HuH-7.5 (cell line): Measurements from ENCODE around the gene NRSN1.

Experiments
- DNase-seq: peaks from one replicate; pipeline ENCODE4 v3.0.0; 2011; ENCODE audit warnings: low spot score

NRSN1 gene, protein sequence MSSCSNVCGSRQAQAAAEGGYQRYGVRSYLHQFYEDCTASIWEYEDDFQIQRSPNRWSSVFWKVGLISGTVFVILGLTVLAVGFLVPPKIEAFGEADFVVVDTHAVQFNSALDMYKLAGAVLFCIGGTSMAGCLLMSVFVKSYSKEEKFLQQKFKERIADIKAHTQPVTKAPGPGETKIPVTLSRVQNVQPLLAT

DNA sequence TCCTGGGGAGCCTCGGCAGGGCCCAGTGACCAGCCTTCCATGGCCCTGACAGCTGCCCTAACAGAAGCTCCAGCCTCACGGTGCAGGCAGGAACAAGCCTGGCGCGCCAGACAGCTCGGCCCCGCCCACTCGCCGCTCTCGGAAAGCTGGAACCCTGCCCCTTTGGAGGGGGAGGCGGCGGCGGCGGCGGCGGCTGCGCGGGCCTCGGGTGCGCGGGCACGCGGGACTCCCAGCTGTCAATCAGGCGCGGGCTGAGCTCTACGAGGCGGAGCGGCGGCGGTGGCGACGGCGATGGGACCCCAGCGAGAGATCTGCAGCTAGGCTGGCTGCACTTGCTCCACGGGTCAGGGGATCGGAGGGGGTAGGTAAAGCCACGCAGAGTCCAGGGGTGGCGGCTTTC lies at the start of gene NRSN1:
Gene NRSN1, plus strand, starts transcription at position 236 of the 400 bp plus-strand sequence. CDS start 8,113 bp downstream, outside the sequence.
- DNase-seq = peak; percentile 42

DNA sequence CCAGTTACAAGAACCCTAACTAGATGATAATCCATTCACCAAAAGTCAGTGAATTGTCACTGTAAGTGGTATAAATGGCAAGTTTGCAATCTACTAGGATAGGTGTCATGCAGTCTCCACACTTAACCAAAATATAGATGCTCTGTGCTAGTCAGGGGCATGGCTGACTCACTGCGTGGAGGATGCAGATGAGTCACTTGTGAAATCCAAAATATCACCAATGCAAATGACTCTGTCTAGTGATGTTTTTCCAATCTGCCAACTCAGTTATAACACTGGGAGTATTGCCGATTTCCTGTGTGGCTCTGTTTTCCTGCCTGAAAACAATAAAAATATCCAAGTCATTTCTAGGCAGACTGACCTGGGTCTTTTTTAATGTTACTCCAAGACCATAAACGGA lies 47.8 kb upstream of the NRSN1 start:
- no peak for DNase-seq

DNA sequence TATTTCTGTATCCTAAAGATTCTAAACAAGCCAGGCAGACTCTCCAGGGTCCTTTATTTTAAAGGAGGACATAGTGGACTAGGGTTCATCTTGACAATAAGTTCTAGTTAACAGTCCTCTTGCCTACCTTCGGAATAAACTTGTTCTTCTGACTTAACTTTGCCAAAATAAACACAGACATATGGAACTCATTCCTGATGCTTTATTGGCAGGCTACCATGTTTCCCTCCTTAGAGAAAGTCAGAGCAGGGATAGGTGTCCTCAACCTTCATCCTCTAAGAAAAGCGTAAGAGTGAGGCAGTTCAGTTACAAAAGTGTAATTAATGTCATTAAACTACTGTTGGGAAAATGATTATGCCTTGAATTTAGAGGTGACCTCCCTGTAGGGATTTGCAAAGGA lies 46.9 kb upstream of the NRSN1 start:
- no peak for DNase-seq

DNA sequence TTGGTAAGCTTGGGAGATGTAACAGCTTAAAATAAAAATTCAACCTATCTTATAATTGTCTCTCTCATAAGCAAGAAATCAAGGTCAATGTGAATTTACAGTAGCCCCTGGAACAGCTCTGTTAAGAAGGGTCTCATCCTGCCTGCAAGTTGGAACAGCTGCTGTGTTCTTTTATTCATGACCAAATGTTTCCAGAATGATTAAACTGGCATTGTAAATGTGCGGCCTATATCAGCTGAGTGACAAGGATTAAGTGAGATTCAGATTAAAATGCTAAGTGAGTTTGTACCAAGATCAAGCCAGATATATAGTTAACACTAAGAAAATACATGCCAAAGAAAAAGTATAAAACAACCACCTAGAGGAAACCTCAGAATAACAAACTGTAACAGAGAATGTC lies 45.3 kb upstream of the NRSN1 start:
- no peak for DNase-seq

DNA sequence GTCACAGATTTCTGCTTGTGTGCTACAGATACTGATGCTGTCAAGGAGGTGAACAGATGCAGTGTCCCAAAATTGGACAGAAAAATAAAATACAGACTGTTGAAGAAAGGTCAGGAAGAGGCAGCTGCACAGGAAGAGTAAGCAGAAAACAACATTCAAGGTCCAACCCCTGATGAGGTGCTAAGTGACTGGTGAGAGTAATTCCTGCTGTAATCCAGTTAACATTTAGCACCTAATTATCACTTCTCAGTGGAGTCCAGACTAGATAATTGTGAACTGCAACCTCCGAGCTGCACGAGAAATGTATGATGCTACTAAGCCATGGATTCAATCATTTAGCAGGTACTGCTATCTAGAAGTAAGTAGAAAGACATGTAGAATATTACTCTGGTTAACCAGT lies 36.3 kb upstream of the NRSN1 start:
- DNase-seq = no peak

DNA sequence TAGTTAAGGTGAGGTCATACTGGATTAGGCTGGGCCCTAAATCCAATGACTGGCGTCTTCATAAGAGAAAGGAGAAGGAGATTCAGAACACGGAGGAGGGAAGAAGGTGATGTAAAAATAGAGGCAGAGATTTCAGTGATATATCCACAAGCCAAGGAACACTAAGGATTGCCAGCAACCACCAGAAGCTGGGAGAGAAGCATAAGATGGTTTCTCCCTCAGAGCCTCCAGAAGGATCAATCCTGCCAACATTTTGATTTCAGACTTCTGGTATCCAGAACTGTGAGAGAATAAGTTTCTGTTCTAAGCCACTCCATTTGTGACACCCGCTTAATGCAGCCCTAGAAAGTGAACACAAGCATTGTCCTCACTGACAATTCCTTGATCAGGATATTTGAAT lies 33.6 kb upstream of the NRSN1 start:
- no peak for DNase-seq

DNA sequence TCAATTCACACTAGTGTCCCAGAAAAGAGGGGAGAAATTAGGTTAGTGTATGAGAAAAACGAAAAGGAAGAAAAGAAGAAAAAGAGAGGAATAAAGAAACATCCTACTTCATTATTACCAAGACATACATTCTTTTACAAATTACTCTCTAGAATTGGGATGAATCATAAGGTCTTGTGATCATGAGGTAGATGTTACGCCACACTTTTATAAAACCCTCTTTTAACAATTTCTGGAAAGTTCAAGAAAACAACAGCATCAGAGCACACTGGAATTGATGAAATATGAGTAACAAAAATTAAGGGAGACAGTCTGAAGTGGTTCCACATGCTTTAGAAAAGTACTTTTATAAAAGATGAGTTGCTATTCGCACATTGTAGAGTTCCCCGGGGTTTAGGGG lies 32.6 kb upstream of the NRSN1 start:
- DNase-seq = no peak

DNA sequence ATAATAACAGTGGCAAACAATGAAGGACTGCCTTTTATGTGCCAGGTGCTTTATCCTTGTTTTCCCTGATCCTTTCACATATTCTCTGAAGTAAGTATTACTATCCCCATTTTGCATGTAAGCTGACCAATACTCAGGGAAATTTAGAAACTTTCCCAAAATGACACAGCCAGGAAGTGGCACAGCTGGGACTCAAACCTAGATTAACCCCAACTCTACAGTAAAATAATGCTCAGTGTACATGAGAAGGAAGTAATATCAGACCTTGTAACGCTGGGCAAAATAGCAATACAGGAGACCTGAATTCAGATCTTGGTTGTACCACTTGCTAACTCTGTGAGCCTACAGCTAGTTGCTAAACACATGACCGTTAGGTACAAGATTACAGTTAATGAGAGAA lies 26.8 kb upstream of the NRSN1 start:
- no peak for DNase-seq

DNA sequence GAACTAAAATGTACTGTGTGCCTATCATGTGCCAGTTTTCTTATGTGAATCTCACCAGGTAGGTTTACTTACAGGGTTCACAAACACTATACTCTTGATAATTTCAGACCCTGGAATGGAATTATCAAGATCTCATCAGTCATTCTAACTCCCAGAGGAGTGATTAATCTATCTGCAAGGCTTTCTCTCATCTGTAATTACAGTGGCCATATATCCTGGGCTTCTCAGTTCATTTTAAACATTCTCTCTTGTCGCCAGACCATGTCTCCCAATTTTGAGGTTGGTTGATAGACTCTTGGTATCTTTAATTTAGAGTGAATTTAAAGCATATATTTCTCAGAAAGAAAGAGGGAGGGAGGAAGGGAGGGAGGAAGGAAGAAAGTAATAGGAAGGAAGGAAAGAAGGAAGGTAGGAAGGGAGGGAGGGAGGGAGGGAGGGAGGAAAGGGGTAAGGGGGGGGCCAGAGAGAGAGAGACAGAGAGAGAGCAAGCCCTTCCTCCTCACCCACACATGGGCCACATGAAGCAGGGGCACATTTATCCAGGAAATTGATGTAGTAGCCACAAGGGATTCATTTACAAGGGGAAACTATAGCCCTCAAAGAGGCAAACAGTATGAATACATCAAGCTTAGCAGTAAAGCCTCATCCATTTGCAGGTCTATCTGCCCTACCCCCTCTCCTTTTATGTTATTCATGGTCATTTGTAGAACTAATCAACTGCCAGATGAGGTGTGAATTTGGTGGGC lies 25.8 kb upstream of the NRSN1 start:
- no peak for DNase-seq

DNA sequence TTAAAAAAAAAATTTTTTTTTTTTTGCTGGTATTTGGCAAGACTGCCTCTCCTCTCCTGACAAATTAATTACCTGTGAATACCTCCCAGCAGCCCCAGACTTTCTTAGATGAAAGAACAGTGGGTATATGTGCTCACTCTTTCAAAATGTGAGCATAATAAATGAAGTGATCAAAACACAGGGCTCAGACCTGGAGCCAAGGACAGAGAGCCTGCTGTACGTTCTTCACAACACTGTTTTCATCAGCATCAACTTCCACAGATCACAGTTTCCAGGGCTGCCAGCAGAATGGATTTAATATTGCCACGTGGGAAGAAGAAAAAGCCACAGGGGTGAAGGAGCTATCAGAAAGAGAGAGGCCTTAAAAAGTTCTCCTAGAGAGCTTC lies 25.3 kb upstream of the NRSN1 start:
- no peak for DNase-seq

DNA sequence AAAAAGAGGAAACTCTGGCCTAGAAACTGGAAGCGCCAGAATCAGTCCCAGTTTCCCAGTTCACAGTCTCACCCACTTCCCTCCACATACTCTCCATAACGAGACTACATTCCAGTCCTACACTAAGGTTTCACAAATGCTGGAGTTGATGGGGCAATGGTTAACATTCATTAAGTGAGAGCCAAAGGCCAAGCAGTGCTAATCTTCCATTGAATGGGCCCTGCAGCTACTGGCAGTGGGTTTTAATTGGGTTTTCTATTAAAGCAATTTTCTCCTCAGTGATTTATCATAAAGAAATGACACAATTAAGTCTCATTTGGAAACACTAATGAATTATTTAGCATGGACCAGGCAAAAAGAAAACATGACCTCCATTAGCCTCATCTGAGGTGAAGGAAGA lies 20.8 kb upstream of the NRSN1 start:
- no peak for DNase-seq

DNA sequence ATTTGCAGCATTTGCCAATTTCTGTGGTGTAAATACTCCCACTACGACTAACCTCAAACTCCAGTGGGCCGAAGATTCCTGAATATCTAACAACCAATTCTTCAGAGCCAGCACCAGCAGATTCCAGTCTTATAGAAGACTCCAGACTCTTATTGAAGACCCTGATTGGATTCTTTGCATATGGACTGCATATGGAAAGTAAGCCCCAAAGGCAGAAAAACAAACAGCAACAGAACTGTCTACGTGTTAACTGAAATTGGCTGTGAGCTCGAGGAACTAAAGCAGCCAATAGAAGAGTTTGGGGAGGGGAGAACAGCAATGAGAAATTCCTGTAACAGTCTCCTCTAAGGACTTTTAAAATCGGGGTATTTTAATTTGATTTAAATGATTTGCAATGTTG lies 19.7 kb upstream of the NRSN1 start:
- no peak for DNase-seq

DNA sequence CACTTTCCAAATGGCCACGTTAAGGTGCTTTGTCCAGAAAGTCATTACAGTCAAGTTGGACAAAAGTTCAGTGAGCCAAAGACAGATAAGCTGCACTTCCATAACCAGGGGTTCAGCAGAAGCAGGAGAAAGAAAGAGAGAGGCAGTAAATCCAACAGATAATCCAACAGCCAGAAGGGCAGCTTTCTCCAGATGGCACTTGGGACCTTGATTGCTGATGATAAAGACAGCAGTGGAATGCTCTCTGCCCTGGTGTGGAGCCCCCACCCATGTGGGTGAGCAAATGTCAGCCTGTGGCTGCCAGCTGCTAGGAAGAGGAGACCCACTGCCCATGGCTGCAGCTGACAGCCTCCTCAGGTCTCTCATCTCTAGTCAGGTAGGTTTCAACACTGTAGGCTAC lies 18.7 kb upstream of the NRSN1 start:
- no peak for DNase-seq

DNA sequence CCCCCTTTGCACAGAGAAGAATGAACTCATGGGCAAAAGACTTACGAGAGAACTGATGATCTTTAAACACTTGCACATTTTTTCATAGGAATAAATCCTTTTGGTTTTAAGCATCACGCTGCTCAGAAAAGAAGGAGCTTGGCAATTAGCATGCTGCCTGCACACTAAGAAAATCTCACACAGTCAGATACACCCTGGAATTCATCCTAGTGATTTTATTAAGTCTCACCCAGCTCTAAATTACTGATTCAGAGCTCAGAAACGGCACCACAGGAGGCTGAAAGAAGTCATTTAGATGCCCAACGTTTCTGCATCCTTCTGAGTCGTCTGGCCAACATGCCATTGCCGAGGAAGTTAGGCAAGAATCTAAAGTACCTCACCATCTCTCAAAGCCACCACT lies 18.0 kb upstream of the NRSN1 start:
- DNase-seq = no peak

DNA sequence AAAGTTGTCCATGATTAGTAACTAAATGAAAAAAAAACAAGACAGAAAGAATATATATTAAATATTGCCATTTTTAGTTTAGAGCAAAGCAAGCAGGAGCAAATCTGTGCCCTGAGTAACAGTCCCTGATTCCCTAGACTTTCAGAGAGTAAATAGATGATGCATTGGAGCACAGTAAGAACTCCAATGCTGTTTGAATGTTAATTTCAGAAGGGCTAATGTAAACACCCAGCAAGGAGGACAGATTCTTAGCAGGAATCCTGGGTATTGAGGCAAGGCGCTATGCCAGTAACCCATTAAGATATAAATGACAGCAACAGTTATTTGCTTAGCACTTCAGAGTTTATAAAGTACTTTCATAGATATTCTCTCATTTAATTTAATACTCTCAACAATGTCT lies 15.6 kb upstream of the NRSN1 start:
- DNase-seq = no peak

DNA sequence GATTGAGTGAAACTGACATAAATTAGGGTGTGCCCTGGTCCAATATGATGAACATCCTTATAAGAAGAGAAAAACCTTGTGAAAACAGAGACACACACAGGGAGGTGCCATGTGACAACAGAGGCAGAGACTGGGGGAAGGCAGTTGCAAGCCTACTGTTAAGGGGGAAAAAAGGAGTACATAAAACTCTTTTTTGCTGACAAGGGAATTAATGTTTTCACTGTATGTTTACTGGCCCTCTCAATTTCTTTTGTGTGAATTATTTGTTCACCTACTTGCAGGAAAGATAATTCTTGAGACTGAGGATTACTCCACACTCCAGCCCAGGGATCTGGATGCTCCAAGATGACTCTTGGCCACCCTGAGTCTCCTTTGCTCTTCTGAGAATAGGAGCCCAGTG lies 12.1 kb upstream of the NRSN1 start:
- no peak for DNase-seq

DNA sequence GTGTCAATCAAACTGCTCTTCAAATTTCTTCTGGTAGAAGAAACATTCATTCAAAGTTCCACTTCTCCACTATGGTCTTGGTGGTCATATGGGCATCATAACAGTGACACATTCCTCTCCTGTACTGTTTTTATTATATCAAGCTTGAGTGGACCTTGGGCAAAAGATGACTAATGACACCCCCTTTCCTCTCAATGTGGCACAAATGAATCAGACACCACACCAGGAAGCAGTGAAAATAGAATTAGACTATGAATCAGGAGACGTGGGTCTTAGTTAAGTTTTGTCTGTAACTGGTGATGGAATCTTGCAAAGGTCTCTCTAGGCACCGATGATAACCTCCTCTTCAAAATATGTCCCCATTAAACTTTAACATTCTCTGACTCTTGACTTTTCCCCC lies 9.0 kb upstream of the NRSN1 start:
- no peak for DNase-seq

DNA sequence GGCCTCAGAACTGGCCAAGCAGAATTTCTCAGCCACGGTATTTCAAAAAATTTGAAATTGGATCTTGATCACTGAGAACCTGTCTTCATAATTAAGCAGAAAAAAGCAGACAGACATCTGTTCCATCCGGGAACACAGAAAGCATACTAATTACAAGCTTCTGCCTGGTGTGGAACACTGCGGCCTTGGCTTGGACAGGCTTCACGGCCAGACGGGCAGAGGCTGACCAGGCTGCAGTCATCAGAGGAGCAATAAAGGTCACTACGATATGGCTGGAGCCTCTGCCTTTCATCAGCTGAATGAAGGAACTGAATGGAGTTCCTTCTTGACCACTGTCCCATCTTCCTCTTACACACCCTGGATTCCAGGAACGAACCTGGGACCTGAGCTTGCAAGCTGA lies 3.9 kb upstream of the NRSN1 start:
- no peak for DNase-seq

DNA sequence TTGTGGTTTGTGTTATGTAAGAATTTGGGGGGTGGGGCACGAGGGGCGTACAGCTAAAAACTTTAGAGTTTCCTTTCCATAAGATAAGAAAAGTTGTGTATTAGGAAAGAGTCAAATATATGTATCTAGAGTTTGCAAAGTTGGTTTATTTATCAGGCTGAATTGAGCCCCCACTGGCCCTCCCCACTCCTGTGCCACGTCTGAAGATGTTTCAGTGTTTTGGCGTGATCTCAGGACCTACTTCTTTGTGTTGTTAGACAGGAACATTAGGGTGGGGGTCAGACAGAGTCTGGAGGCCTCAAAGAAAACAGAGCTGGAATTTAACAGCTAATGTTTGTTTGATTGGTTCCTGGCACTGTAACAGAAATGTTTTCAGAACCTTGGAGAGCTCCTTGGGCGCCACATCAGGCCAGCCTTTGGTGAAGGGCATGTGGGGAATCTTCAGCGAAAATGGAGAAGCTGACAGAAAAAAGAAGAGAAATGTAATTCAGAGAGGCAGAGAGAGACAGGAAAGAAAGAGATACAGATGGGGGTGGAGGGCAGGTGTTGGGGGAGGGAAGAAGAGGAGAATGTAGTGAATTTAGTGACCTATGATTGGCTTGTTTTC lies 674 bp downstream of the NRSN1 start:
- DNase-seq = peak; percentile 54

DNA sequence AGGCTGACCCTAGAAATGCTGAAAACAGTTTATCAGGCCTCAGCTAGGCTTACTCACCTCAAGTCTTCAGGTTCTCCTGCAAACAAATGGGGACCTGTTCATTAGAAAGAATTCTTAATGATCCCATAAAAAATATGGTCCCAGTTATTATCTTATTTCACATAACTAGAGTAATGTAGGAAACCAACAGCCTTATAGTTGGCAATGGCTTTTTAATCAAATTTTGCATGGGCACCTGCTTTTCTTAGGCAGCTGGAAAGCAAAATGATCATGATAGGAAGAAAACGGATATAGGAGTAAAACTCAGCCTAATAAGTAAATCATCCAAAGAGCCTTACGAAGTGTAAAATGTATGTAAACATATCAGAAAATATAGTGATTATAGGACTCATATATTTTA lies 1.3 kb downstream of the NRSN1 start:
- no peak for DNase-seq

DNA sequence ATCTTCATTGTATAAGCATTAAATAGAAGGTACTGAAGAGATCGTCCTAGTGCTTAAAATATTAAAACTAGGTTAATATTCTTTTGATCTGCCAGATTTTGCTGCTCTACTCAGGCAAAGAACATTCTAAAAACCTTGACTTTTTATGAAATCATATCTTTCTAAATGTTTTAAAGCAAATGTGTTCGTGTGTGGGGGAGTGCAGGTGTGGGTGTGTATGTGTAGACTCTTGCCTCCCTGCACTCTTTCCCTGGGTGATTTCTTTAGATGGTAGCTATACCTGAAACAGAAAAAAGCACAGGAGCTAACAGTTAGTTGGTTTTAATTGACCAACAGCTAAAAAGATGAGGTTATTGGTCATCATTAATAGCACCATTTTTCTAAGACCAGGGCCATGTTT lies 5.7 kb downstream of the NRSN1 start:
- DNase-seq = no peak

DNA sequence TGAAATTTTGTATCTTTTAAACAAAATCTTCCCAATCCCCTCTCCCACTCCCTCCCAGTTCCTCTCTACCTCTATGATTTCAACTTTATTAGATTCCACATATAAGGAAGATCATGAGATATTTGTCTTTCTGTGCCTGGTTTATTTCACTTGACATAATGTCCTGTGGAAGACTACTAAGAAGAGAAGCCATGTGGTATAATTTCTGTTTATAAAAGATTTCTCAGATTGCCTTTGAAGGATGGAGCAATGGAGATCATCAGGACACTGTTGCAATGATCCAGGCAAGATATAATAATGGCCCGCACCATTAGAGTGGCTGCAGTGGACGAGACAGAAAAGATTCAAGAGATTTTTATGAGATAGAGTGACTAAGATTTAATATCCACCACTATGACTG lies 13.1 kb downstream of the NRSN1 start:
- no peak for DNase-seq

DNA sequence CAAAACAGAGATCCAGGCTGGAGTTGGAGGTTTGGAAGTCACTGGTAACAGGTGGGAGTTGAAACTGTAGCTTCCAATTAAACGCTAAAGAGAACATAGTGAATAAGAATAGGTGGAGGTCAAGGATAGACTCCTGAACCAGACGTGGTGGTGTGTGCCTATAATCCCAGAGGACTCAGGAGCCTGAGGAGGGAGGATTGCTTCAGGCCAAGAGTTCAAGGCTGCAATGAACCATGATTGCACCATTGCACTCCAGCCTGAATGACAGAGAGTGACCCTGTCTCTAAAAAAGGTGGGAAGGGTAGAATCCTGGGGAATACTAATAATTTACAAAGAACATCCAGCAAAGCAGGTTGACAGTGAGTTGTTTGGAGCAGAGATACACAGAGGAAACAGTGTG lies 13.6 kb downstream of the NRSN1 start:
- DNase-seq = no peak

DNA sequence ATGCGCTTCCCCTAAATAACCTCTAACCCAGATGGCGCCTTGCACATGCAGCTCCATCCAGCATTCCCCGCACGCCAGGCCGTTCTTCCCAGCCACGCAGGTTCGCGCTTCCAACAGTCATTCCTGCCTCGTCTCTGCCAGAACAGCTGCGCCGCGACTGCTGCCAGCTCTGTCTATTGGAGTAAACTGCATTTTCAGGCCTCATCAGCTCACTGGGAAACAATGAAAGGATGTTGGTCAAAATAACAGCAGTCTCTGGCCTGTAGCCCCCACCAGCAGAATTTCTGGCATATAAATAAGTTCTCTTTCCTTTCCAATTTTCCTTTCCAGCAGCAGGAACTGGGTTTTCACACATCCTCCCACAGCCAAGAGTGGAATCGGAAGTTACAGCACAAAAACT lies 14.6 kb downstream of the NRSN1 start:
- DNase-seq = no peak
